Sigmoid colon (tissue), 7 donors: ENCODE measurements around the gene ZMIZ1. TPM values are rescaled to one million over a fixed set of nuclear protein-coding genes. Genes with fewer than 3 reads are reported as not detected.

Experiments used
- DNase-seq: peaks from one replicate; pipeline ENCODE4 v3.0.0-alpha.2; 2019
- H3K27ac ChIP-seq, 4 donors: fragments of 200-600 bp; sonication (generic); one replicate each; pipeline ENCODE4 v1.5.1; 2016 to 2019; ENCODE audit warnings: mild to moderate bottlenecking in 1 of 4
- H3K27me3 ChIP-seq, 3 donors: fragments of 200-600 bp; sonication (generic); one replicate each; pipeline ENCODE4 v1.5.1; 2019; ENCODE audit warnings: mild to moderate bottlenecking in 1 of 3
- H3K36me3 ChIP-seq, 4 donors: fragments of 200-600 bp; sonication (generic); one replicate each; pipeline ENCODE4 v1.5.1; 2016 to 2019
- H3K4me1 ChIP-seq, 4 donors: fragments of 200-600 bp; sonication (generic); one replicate each; pipeline ENCODE4 v1.5.1; 2017 to 2019
- H3K4me3 ChIP-seq, 4 donors: fragments of 200-600 bp; sonication (generic); one replicate each; pipeline ENCODE4 v1.5.1; 2017 to 2019; ENCODE audit warnings: mild to moderate bottlenecking in 2 of 4, moderate library complexity in 1 of 4
- H3K9me3 ChIP-seq, 4 donors: fragments of 200-600 bp in 3 of 4; sonication (generic) in 3 of 4; one replicate each; pipeline versions ENCODE4 v1.5.1 to v1.6.1; 2013 to 2019
- CTCF ChIP-seq, 4 experiments: fragments of 450-650 bp in 3 of 4; fragments of 200-600 bp in 1 of 4; IDR thresholded peaks; one replicate each; pipeline ENCODE4 v1.5.1; 2016 to 2019; ENCODE audit warnings: antibody characterized with exemption in 4 of 4, mild to moderate bottlenecking in 3 of 4, moderate library complexity in 2 of 4
- EP300 ChIP-seq, 4 donors: sonication (generic); formaldehyde crosslinking; IDR thresholded peaks; one replicate each; pipeline ENCODE4 v1.6.1; 2017; ENCODE audit warnings: antibody characterized with exemption in 4 of 4
- POLR2A ChIP-seq, 2 donors: fragments of 450-650 bp; IDR thresholded peaks; one replicate each; pipeline ENCODE4 v1.6.1; 2016; ENCODE audit warnings: antibody characterized with exemption in 2 of 2, mild to moderate bottlenecking in 2 of 2, moderate library complexity in 2 of 2
- POLR2AphosphoS5 ChIP-seq, 4 donors: sonication (generic); formaldehyde crosslinking; IDR thresholded peaks; one replicate each; pipeline ENCODE4 v1.6.1; 2017; ENCODE audit warnings: antibody characterized with exemption in 4 of 4
- WGBS, 2 donors: extraction: QIAGEN DNeasy Blood & Tissue Kit; methylation state at CpG; one replicate each; pipeline ENCODE4 v1.1.7; 2013; 5-methylcytosine and 5-hydroxymethylcytosine counted together
- intact Hi-C: fragments of 100-400 bp; cut with DNase I; formaldehyde crosslinking; loops from one replicate; pipeline ENCODE4 v1.15.1; 2023
- polyA plus RNA-seq, 3 donors: library from polyadenylated mRNA; stranded (reverse); fragments of 200-250 nt; gene quantifications; one replicate each; pipeline ENCODE4 v1.2.3, GENCODE V29; 2013
- total RNA-seq, 4 donors: library from RNA; depleted of rRNA; stranded (reverse); fragments of >200 nt; gene quantifications; one replicate each; pipeline ENCODE4 v1.1.0, GENCODE V29; 2016
- donor health status: healthy with polysubstance abuse.
- donor health status: Bipolar disorder and iron deficiency.
- donor health status: healthy.

The ZMIZ1 gene
- total and polyA plus RNA-seq, 7 donors: 17.4 to 49.3 (median 31.5) TPM

GRCh38 chr10:79188154-79188965 is 119.6 kb downstream of the ZMIZ1 start:
- Histone ChIP-seq H3K36me3 (peaks cover 0 to 12% (median 4%) of the 10 kb centered on the region in 4 donors), H3K9me3 (no peaks in the 10 kb centered on the region), H3K4me1 (peaks cover 0 to 78% (median 73%) of the 10 kb centered on the region in 4 donors), H3K27me3 (no peaks in the 10 kb centered on the region), H3K4me3 (no peak overlapping the region), H3K27ac (peak overlapping the region in 1 of 4 donors; percentile 16)
- intact Hi-C loops: loop anchor here (10.0 kb wide), 2 partner anchors 414 to 624 kb away; no protein-coding TSS in a partner anchor
- 40 to 67% methylated on average over 14 of the region's 14 CpGs for WGBS, 2 donors
- no peak for DNase-seq
- TF ChIP-seq CTCF (IDR thresholded peaks at IDR 0.05) (no peak), POLR2A (IDR thresholded peaks at IDR 0.05) (no peak), EP300 (IDR thresholded peaks at IDR 0.05) (no peak), POLR2AphosphoS5 (IDR thresholded peaks at IDR 0.05) (no peak)

GRCh38 chr10:79189181-79189580 is 120.4 kb downstream of the ZMIZ1 start:
- Histone ChIP-seq H3K4me1 (peaks cover 0 to 76% (median 69%) of the 10 kb centered on the region in 4 donors), H3K36me3 (peaks cover 0 to 12% (median 4%) of the 10 kb centered on the region in 4 donors), H3K27me3 (no peaks in the 10 kb centered on the region), H3K27ac (peak overlapping the region in 2 of 4 donors; percentile 16 to 24), H3K9me3 (no peaks in the 10 kb centered on the region), H3K4me3 (no peak overlapping the region)
- no peak for DNase-seq
- 90 to 92% methylated on average over 4 of the region's 4 CpGs for WGBS, 2 donors
- TF ChIP-seq POLR2A (IDR thresholded peaks at IDR 0.05) (no peak), CTCF (IDR thresholded peaks at IDR 0.05) (no peak), EP300 (IDR thresholded peaks at IDR 0.05) (no peak), POLR2AphosphoS5 (IDR thresholded peaks at IDR 0.05) (no peak)
- intact Hi-C loops: loop anchor here (10.0 kb wide), 2 partner anchors 414 to 624 kb away; no protein-coding TSS in a partner anchor

GRCh38 chr10:79189853-79190435 is 121.2 kb downstream of the ZMIZ1 start:
- TF ChIP-seq POLR2AphosphoS5 (IDR thresholded peaks at IDR 0.05) (no peak), CTCF (IDR thresholded peaks at IDR 0.05) (no peak), EP300 (IDR thresholded peaks at IDR 0.05) (no peak), POLR2A (IDR thresholded peaks at IDR 0.05) (no peak)
- peaks cover 0 to 76% (median 69%) of the 10 kb centered on the region in 4 donors for H3K4me1 ChIP-seq
- H3K36me3 ChIP-seq: peaks cover 0 to 12% (median 4%) of the 10 kb centered on the region in 4 donors
- no peaks in the 10 kb centered on the region for H3K27me3 ChIP-seq
- peak overlapping the region; percentile 3 to 40 (median 21) for H3K27ac ChIP-seq
- 91 to 95% methylated on average over 10 of the region's 10 CpGs for WGBS, 2 donors
- intact Hi-C loops: loop anchor here (10.0 kb wide), 2 partner anchors 415 to 625 kb away; no protein-coding TSS in a partner anchor
- H3K4me3 ChIP-seq: no peak overlapping the region
- H3K9me3 ChIP-seq: no peaks in the 10 kb centered on the region
- no peak for DNase-seq

- H3K36me3 ChIP-seq: peaks cover 0 to 12% (median 4%) of the 10 kb centered on the region in 4 donors
- TF ChIP-seq POLR2A (IDR thresholded peaks at IDR 0.05) (no peak), EP300 (IDR thresholded peaks at IDR 0.05) (no peak), CTCF (IDR thresholded peaks at IDR 0.05) (no peak), POLR2AphosphoS5 (IDR thresholded peaks at IDR 0.05) (no peak)
- H3K4me3 ChIP-seq: no peak overlapping the region
- peak overlapping the region in 2 of 4 donors; percentile 18 to 43 for H3K27ac ChIP-seq
- H3K27me3 ChIP-seq: no peaks in the 10 kb centered on the region
- H3K9me3 ChIP-seq: no peaks in the 10 kb centered on the region
- intact Hi-C loops: no loop called here
- no peak for DNase-seq
- WGBS, 2 donors: 93 to 95% methylated on average over 1 of the region's 1 CpG
- peaks cover 0 to 76% (median 69%) of the 10 kb centered on the region in 4 donors for H3K4me1 ChIP-seq
Measured at GRCh38 chr10:79190740-79191261, 122.0 kb downstream of the ZMIZ1 start.
